Upper lobe of left lung (tissue), 6 donors: ENCODE measurements around the gene SERPINB13. TPM values are rescaled to one million over a fixed set of nuclear protein-coding genes. Genes with fewer than 3 reads are reported as not detected.

ENCODE experiments used
- ATAC-seq, 2 donors: fragments of 200-7000 bp; cut with Tn5 transposase; one replicate each; pipeline ENCODE4 v1.9.1; 2022; ENCODE audit warnings: mild to moderate bottlenecking in 2 of 2, moderate library complexity in 2 of 2; ENCODE audit not compliant: low FRiP score in 2 of 2
- DNase-seq, 2 donors: peaks; one replicate each; pipeline ENCODE4 v3.0.0-alpha.2; 2019 to 2020
- H3K27ac ChIP-seq, 4 donors: fragments of 200-600 bp; sonication (generic); one replicate each; pipeline ENCODE4 v1.5.1; 2016 to 2019
- H3K27me3 ChIP-seq, 4 donors: fragments of 200-600 bp; sonication (generic); one replicate each; pipeline ENCODE4 v1.5.1; 2017 to 2019
- H3K36me3 ChIP-seq, 4 donors: fragments of 200-600 bp; sonication (generic); one replicate each; pipeline ENCODE4 v1.5.1; 2016 to 2019
- H3K4me1 ChIP-seq, 4 donors: fragments of 200-600 bp; sonication (generic); one replicate each; pipeline ENCODE4 v1.5.1; 2018 to 2019
- H3K4me3 ChIP-seq, 4 donors: fragments of 200-600 bp; sonication (generic); one replicate each; pipeline ENCODE4 v1.5.1; 2017 to 2019; ENCODE audit warnings: mild to moderate bottlenecking in 2 of 4, moderate library complexity in 1 of 4
- H3K9me3 ChIP-seq, 4 donors: fragments of 200-600 bp; sonication (generic); one replicate each; pipeline ENCODE4 v1.5.1; 2018 to 2019
- CTCF ChIP-seq, 6 experiments: fragments of 450-650 bp in 4 of 6; fragments of 200-600 bp in 2 of 6; sonication (generic) in 2 of 6; IDR thresholded peaks; one replicate each; pipeline ENCODE4 v1.5.1; 2016 to 2019; ENCODE audit warnings: antibody characterized with exemption in 6 of 6
- EP300 ChIP-seq, 4 donors: sonication (generic); formaldehyde crosslinking; IDR thresholded peaks; one replicate each; pipeline ENCODE4 v1.5.1; 2017; ENCODE audit warnings: antibody characterized with exemption in 4 of 4, control low read depth in 2 of 4
- POLR2A ChIP-seq, 4 donors: fragments of 450-650 bp; IDR thresholded peaks; one replicate each; pipeline ENCODE4 v1.5.1; 2016 to 2017; ENCODE audit warnings: antibody characterized with exemption in 4 of 4, mild to moderate bottlenecking in 2 of 4
- POLR2AphosphoS5 ChIP-seq, 2 donors: sonication (generic); formaldehyde crosslinking; IDR thresholded peaks; one replicate each; pipeline ENCODE4 v1.5.1; 2017; ENCODE audit warnings: antibody characterized with exemption in 2 of 2
- WGBS, 2 donors: methylation state at CpG; one replicate each; pipeline ENCODE4 v1.1.5; 2017 to 2018; 5-methylcytosine and 5-hydroxymethylcytosine counted together
- total RNA-seq, 6 donors: library from RNA; depleted of rRNA in 4 of 6; stranded (reverse); fragments of >200 nt in 4 of 6; gene quantifications; one replicate each; pipeline versions ENCODE4 v1.1.0 to v1.2.1, GENCODE V29; 2016 to 2021
- donor health status: DM: no; HTN: no; CAD: no; lungs with moderate emphysema.
- donor health status: DM: no; HTN: yes; CAD: no; lungs with severe emphysema.

Gene SERPINB13
- total RNA-seq, 6 donors from 2014 or later: 3.9 TPM; not detected in 5

GRCh38 chr18:63545000-63545399 lies 42.1 kb upstream of the SERPINB13 start:
- H3K4me3 ChIP-seq: no peak overlapping the region
- no peaks in the 10 kb centered on the region for H3K27me3 ChIP-seq
- no peaks in the 10 kb centered on the region for H3K4me1 ChIP-seq
- TF ChIP-seq POLR2A (IDR thresholded peaks at IDR 0.05): no peak
- TF ChIP-seq CTCF (IDR thresholded peaks at IDR 0.05): no peak
- no peak for TF ChIP-seq POLR2AphosphoS5 (IDR thresholded peaks at IDR 0.05)
- TF ChIP-seq EP300 (IDR thresholded peaks at IDR 0.05): no peak
- no peak overlapping the region for H3K27ac ChIP-seq
- DNase-seq: no peak
- H3K9me3 ChIP-seq: no peaks in the 10 kb centered on the region
- WGBS, 2 donors: 76 to 80% methylated on average over 3 of the region's 3 CpGs
- no peak for ATAC-seq
- H3K36me3 ChIP-seq: no peaks in the 10 kb centered on the region

- WGBS, 2 donors: 27 to 32% methylated on average over 1 of the region's 1 CpG
Measured at GRCh38 chr18:63550068-63550467, 37.1 kb upstream of the SERPINB13 start.

GRCh38 chr18:63551769-63552168 lies 35.4 kb upstream of the SERPINB13 start:
- no peak for DNase-seq
- Histone ChIP-seq H3K4me3 (no peak overlapping the region), H3K4me1 (peaks cover 0 to 14% (median 6%) of the 10 kb centered on the region in 4 donors), H3K9me3 (no peaks in the 10 kb centered on the region), H3K36me3 (no peaks in the 10 kb centered on the region), H3K27ac (no peak overlapping the region), H3K27me3 (no peaks in the 10 kb centered on the region)
- WGBS, 2 donors: 73 to 83% methylated on average over 3 of the region's 3 CpGs
- no peak for ATAC-seq
- TF ChIP-seq POLR2A (IDR thresholded peaks at IDR 0.05): no peak
- no peak for TF ChIP-seq CTCF (IDR thresholded peaks at IDR 0.05)
- no peak for TF ChIP-seq POLR2AphosphoS5 (IDR thresholded peaks at IDR 0.05)

More at GRCh38 chr18:63550068-63550467, 37.1 kb upstream of the SERPINB13 start:
- no peaks in the 10 kb centered on the region for H3K9me3 ChIP-seq
- TF ChIP-seq EP300 (IDR thresholded peaks at IDR 0.05): no peak
- TF ChIP-seq POLR2A (IDR thresholded peaks at IDR 0.05): no peak
- TF ChIP-seq POLR2AphosphoS5 (IDR thresholded peaks at IDR 0.05): no peak
- TF ChIP-seq CTCF (IDR thresholded peaks at IDR 0.05): no peak
- peaks cover 0 to 14% (median 6%) of the 10 kb centered on the region in 4 donors for H3K4me1 ChIP-seq
- H3K4me3 ChIP-seq: no peak overlapping the region
- DNase-seq (no peak), ATAC-seq (no peak)
- no peaks in the 10 kb centered on the region for H3K36me3 ChIP-seq
- H3K27me3 ChIP-seq: no peaks in the 10 kb centered on the region
- H3K27ac ChIP-seq: no peak overlapping the region

GRCh38 chr18:63552581-63552980 lies 34.6 kb upstream of the SERPINB13 start:
- H3K27ac ChIP-seq: peak overlapping the region in 2 of 4 donors; percentile 27 to 56

More at GRCh38 chr18:63552581-63552980, 34.6 kb upstream of the SERPINB13 start:
- Histone ChIP-seq H3K36me3 (no peaks in the 10 kb centered on the region), H3K9me3 (no peaks in the 10 kb centered on the region), H3K4me1 (peaks cover 0 to 14% (median 6%) of the 10 kb centered on the region in 4 donors), H3K27me3 (no peaks in the 10 kb centered on the region), H3K4me3 (no peak overlapping the region)
- no peak for ATAC-seq
- 93 to 95% methylated on average over 2 of the region's 2 CpGs for WGBS, 2 donors
- DNase-seq: no peak
- TF ChIP-seq POLR2A (IDR thresholded peaks at IDR 0.05) (no peak), CTCF (IDR thresholded peaks at IDR 0.05) (no peak), EP300 (IDR thresholded peaks at IDR 0.05) (no peak), POLR2AphosphoS5 (IDR thresholded peaks at IDR 0.05) (no peak)
